ENCODE results near the gene RPS24.
A peak's percentile ranks its signal among the peaks of the same experiment; 100 is the strongest.

Gene RPS24

GRCh38 chr10:78028438-78029268 is 5.0 kb upstream of the RPS24 start:
- no peak for DNase-seq

GRCh38 chr10:78029269-78030226 is 4.1 kb upstream of the RPS24 start, which contains the start of gene POLR3A:
Gene POLR3A (minus strand): TSS chr10:78029515. CDS start chr10:78029407, 108 bp downstream.
- peak; percentile 98 for DNase-seq

GRCh38 chr10:78033387-78033636 is 351 bp upstream of the RPS24 start:
- DNase-seq: no peak

GRCh38 chr10:78035025-78035424 is 1.4 kb downstream of the RPS24 start:
- DNase-seq: no peak

- DNase-seq: no peak
These were observed 1.8 kb downstream of the RPS24 start for GRCh38 chr10:78035437-78035836.

- DNase-seq: no peak
These were observed 2.4 kb downstream of the RPS24 start for GRCh38 chr10:78035933-78036583.

GRCh38 chr10:78038105-78038504 is 4.4 kb downstream of the RPS24 start:
- DNase-seq: no peak

GRCh38 chr10:78038791-78039547 is 5.3 kb downstream of the RPS24 start:
- no peak for DNase-seq

GRCh38 chr10:78039743-78040142 is 6.1 kb downstream of the RPS24 start:
- DNase-seq: no peak

- DNase-seq: no peak
These were observed 7.8 kb downstream of the RPS24 start for GRCh38 chr10:78041170-78042057.

- no peak for DNase-seq
These were observed 8.5 kb downstream of the RPS24 start for GRCh38 chr10:78042058-78042751.

- DNase-seq: no peak
These were observed 9.1 kb downstream of the RPS24 start for GRCh38 chr10:78042752-78043104.

- DNase-seq: no peak
These were observed 10.5 kb downstream of the RPS24 start for GRCh38 chr10:78044179-78044578.

GRCh38 chr10:78044699-78045098 is 11.0 kb downstream of the RPS24 start:
- DNase-seq: no peak

- peak; percentile 32 for DNase-seq
These were observed 11.6 kb downstream of the RPS24 start for GRCh38 chr10:78045237-78045636.

GRCh38 chr10:78045856-78046255 is 12.2 kb downstream of the RPS24 start:
- no peak for DNase-seq

GRCh38 chr10:78046711-78047269 is 13.1 kb downstream of the RPS24 start:
- no peak for DNase-seq

GRCh38 chr10:78047314-78047891 is 13.7 kb downstream of the RPS24 start:
- peak; percentile 70 for DNase-seq

GRCh38 chr10:78049851-78050250 is 16.2 kb downstream of the RPS24 start:
- DNase-seq: peak; percentile 39

GRCh38 chr10:78053211-78053868 is 19.7 kb downstream of the RPS24 start:
- no peak for DNase-seq
